Measurements from ENCODE around the gene PRR23A.

The PRR23A gene

DNA sequence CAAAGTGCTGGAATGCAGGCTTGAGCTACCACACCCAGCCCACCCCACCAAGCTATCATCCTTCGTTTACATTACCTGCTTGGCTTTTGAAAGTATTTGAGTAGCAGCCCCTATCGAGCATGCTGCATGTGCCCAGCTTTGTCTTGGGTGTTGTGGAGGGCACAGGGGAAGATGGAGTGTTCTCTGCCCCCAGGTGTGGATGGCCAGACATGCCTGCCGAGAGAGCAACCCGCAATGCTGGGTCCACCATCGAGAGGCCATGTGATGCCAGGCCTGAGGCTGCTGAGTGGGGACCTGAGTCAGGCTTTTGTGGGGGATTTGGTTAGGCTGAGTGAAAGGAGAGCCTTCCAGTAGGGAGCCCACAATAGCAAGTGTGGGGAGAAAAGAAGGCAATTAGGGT is 33.1 kb downstream of the PRR23A start:
- no peak for DNase-seq (ENCODE audit: low spot score)

DNA sequence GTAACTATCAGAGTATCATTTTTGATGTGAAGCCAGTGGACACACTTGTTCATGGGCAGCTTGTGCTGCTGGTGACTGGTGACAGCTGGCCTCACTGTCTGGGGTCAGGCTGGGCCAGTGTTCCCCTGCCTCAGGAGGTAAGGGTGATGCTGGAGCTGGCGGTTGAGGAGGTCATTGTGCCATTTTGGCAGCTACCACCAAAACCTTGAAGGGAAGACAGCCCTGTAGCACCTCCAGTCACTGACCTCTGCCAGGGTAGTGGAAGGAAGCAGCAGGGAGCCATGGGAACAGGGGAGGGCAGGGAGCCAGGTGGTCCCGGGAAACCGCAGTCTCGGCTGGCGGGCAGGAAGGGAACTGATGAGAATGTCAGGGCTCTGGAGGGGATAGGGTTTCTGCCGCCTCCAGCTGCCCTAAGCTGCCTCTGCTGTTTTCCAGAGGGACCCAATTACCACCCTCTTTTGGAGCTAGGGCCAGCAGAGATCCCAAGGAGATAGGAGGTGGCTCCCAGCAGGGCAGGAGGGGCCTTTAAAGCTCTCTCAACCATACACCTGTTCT is 34.2 kb downstream of the PRR23A start:
- no peak for DNase-seq (ENCODE audit: low spot score)

DNA sequence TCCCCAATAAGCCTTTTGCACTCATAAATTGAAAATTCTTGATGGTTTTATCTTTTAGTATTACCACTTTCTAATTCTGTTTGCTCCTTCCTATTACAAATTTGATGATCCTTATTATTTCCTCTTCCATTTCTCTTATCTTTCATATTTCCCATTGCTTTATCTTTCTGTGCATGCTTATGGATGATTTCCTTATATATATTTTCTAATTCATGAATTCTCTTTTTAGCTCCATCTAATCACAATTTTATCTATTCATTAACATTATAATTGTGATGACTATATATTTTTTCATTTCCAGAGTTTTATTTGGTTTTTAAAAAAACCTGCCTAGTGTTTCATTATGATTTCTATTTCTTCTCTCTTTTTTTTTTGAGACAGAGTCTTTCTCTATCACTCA is 41.1 kb downstream of the PRR23A start:
- DNase-seq (ENCODE audit: low spot score) = no peak

DNA sequence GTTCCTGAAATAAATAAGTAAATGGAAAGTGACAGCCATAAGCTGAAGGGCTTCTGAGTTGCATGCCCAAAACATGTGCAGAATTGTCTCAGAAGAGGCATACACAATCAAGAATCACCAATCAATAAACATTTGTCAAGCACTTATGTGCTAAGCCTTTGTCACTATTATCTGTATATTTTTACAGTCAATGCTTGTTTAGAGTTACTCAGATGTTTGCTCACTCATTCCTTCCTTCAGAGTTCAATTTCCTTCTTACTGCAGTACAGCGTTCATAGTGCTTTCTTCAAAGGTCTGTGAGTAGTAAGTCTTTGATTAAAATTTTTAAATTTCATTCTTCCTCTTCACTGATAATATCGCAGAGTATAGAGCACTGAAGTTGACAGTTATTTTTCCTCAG is 41.8 kb downstream of the PRR23A start:
- no peak for DNase-seq (ENCODE audit: low spot score)

DNA sequence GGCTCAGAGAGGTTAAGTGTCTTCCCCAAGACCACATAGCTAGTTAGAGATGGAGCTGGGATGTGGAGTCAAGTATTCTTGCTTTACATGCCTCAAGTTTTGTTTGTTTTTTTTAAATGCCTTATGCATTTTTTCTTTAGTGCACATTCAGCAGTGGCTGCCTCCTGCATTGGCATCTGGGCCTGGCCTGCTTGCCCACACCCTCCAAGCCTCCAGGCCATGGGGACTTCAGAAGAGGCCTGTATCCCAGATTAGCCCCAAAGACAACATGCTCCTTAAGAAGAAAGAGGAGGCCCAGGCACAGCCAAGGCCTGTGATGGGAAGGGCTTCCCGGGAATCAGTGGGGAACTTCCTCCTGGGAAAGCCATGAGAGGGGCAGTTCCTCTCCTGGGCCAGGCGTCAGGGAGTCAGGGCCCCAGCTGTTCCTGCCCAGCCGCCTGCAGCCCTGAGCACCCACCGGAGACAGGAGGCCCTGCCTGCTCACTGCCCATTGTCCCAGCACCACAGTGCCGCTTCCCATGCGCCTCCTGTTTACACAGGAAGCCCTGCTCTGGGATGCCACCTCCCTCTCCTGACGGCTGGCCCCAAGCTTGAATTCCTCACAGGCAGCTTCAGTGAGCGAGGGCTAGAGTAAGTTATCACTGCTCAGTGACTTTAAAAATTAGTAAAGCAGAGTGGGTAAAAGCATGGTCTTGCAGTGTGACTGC is 43.1 kb downstream of the PRR23A start:
- no peak for DNase-seq (ENCODE audit: low spot score)

DNA sequence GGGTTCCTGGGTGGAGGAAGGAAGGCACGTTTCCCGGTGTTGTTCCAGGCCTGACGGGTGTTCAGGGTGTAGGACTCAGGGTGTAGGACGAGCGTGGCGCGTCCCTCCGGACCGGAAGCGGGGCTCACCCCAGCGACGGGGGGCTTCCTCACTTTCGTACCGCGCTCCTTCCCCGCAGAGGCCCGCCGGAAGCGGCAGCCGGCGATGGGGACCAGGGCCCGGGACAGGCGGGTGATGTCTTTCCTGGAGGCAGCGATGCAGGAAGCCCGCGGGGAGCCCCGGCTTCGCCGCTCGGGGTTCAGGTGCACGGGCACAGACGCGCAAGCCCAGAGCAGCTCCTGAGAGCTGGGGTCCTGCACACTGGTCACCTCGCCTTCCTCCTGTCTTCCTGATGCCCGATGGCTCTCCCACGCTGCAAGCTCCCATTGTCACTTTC is 45.6 kb downstream of the PRR23A start:
- no peak for DNase-seq (ENCODE audit: low spot score)
